IMR-90 (cell line): ENCODE data around the gene TNS1. TPM values are rescaled to one million over a fixed set of nuclear protein-coding genes. Genes with fewer than 3 reads are reported as not detected.

ENCODE experiments used
- ATAC-seq: fragments of 200-7000 bp; cut with Tn5 transposase; 2 replicates; pipeline ENCODE4 v1.9.1; 2020; ENCODE audit warnings: low read depth, mild to moderate bottlenecking, moderate library complexity
- BruUV-seq: library from RNA; stranded (reverse); fragments of 400-500 nt; replicated peaks from 2 replicates; lab custom pipeline; 2021; lab: Mats Ljungman, UMichigan
- CTCF ChIA-PET: fragments of 300-600 bp; formaldehyde crosslinking; extraction: SDS; loops from one replicate; lab custom pipeline; 2021; ENCODE audit warnings: antibody characterized with exemption; lab: Yijun Ruan, JAX
- POLR2A ChIA-PET: fragments of 300-600 bp; sonication (Branson Sonifier 250); formaldehyde crosslinking; loops from one replicate; lab custom pipeline; 2022; ENCODE audit warnings: antibody characterized with exemption; ENCODE audit not compliant: unreplicated experiment; lab: Charles Lee
- DNase-seq: peaks from one replicate; pipeline ENCODE4 v3.0.0; 2013
- H2AFZ ChIP-seq: replicated peaks from 2 replicates; pipeline ENCODE3; 2013; ENCODE audit warnings: low read length, mild to moderate bottlenecking; ENCODE audit not compliant: poor library complexity
- H2AK5ac ChIP-seq: 2 replicates; pipeline ENCODE4 v1.6.1; 2013; ENCODE audit warnings: low read depth, low read length, inconsistent platforms
- H2AK9ac ChIP-seq: replicated peaks from 2 replicates; pipeline ENCODE3; 2013; ENCODE audit warnings: mild to moderate bottlenecking, low read depth, low read length, moderate library complexity; ENCODE audit not compliant: poor library complexity
- H2BK120ac ChIP-seq: 2 replicates; pipeline ENCODE4 v1.6.1; 2013; ENCODE audit warnings: low read depth, low read length, inconsistent platforms
- H2BK15ac ChIP-seq: 3 replicates; pipeline ENCODE4 v1.6.1; 2013; ENCODE audit warnings: low read depth, low read length, inconsistent platforms
- H2BK20ac ChIP-seq: 2 replicates; pipeline ENCODE4 v1.6.1; 2013; ENCODE audit warnings: low read depth, mild to moderate bottlenecking, inconsistent platforms, low read length, moderate library complexity
- H2BK5ac ChIP-seq: 2 replicates; pipeline ENCODE4 v1.6.1; 2013; ENCODE audit warnings: mild to moderate bottlenecking, low read depth, low read length, inconsistent platforms; ENCODE audit not compliant: poor library complexity, severe bottlenecking
- H3K14ac ChIP-seq: replicated peaks from 2 replicates; pipeline ENCODE4 v1.6.1; 2013; ENCODE audit warnings: low read depth, low read length, inconsistent platforms
- H3K18ac ChIP-seq: 2 replicates; pipeline ENCODE4 v1.6.1; 2013; ENCODE audit warnings: low read depth, low read length, control low read depth
- H3K23ac ChIP-seq: 2 replicates; pipeline ENCODE4 v1.6.1; 2013; ENCODE audit warnings: low read depth, low read length, inconsistent platforms
- H3K27ac ChIP-seq: 2 replicates; pipeline ENCODE4 v1.5.1; 2013; ENCODE audit warnings: mild to moderate bottlenecking, control low read depth, low read length; ENCODE audit not compliant: insufficient read depth
- H3K27me3 ChIP-seq: 2 replicates; pipeline ENCODE4 v1.6.1; 2013; ENCODE audit warnings: low read length; ENCODE audit not compliant: control insufficient read depth, insufficient read depth
- H3K36me3 ChIP-seq: 2 replicates; pipeline ENCODE4 v1.6.1; 2013; ENCODE audit warnings: low read length, mixed read lengths; ENCODE audit not compliant: control insufficient read depth, insufficient read depth
- H3K4ac ChIP-seq: 2 replicates; pipeline ENCODE4 v1.6.1; 2013; ENCODE audit warnings: low read depth, low read length, inconsistent platforms
- H3K4me1 ChIP-seq: 2 replicates; pipeline ENCODE4 v1.6.1; 2013; ENCODE audit warnings: low read length, mixed read lengths; ENCODE audit not compliant: control insufficient read depth, insufficient read depth
- H3K4me2 ChIP-seq: 2 replicates; pipeline ENCODE4 v1.6.1; 2013; ENCODE audit warnings: low read depth, mild to moderate bottlenecking, control low read depth, low read length, moderate library complexity
- H3K4me3 ChIP-seq: 2 replicates; pipeline ENCODE4 v1.5.1; 2013; ENCODE audit warnings: low read depth, mild to moderate bottlenecking, control low read depth, low read length, moderate library complexity; ENCODE audit not compliant: insufficient read depth
- H3K56ac ChIP-seq: 2 replicates; pipeline ENCODE4 v1.6.1; 2013; ENCODE audit warnings: low read length, inconsistent platforms; ENCODE audit not compliant: insufficient read depth; ENCODE audit errors: extremely low read depth
- H3K79me1 ChIP-seq, 2 experiments: 2 replicates each; pipeline ENCODE4 v1.6.1; 2013; ENCODE audit warnings: low read length in 2 of 2, inconsistent platforms in 1 of 2, low read depth in 1 of 2
- H3K9ac ChIP-seq: 2 replicates; pipeline ENCODE4 v1.6.1; 2013; ENCODE audit warnings: low read depth, low read length, control low read depth
- H3K9me1 ChIP-seq: 2 replicates; pipeline ENCODE4 v1.6.1; 2013; ENCODE audit warnings: low read length, inconsistent platforms; ENCODE audit not compliant: insufficient read depth
- H3K9me3 ChIP-seq: 2 replicates; pipeline ENCODE4 v1.6.1; 2013; ENCODE audit warnings: low read length; ENCODE audit not compliant: control insufficient read depth, insufficient read depth
- H4K20me1 ChIP-seq: 2 replicates; pipeline ENCODE4 v1.6.1; 2013; ENCODE audit warnings: low read length, inconsistent platforms; ENCODE audit not compliant: insufficient read depth
- H4K5ac ChIP-seq: 2 replicates; pipeline ENCODE4 v1.6.1; 2013; ENCODE audit warnings: mild to moderate bottlenecking, low read depth, low read length, control low read depth
- H4K8ac ChIP-seq, 2 experiments: 2 replicates each; pipeline ENCODE4 v1.6.1; 2013; ENCODE audit warnings: low read depth in 2 of 2, low read length in 2 of 2, control low read depth in 1 of 2, inconsistent platforms in 1 of 2
- H4K91ac ChIP-seq: 2 replicates; pipeline ENCODE4 v1.6.1; 2013; ENCODE audit warnings: low read depth, low read length, inconsistent platforms; ENCODE audit not compliant: insufficient read depth
- BHLHE40 ChIP-seq: fragments of 150-350 bp; IDR thresholded peaks from 2 replicates; pipeline ENCODE4 v1.6.1; 2016; ENCODE audit warnings: mild to moderate bottlenecking, low read depth, low read length
- MAZ ChIP-seq: IDR thresholded peaks from 2 replicates; pipeline ENCODE4 v1.6.1; 2012; ENCODE audit warnings: low read depth, mild to moderate bottlenecking, low read length, improper control_type of control experiment, moderate library complexity, borderline replicate concordance
- POLR2A ChIP-seq: IDR thresholded peaks from 2 replicates; pipeline ENCODE4 v1.6.1; 2012; ENCODE audit warnings: mild to moderate bottlenecking, low read depth, low read length
- RAD21 ChIP-seq: IDR thresholded peaks from 2 replicates; pipeline ENCODE4 v1.6.1; 2012; ENCODE audit warnings: low read length, improper control_type of control experiment
- WGBS, 2 experiments: methylation state at CpG; one replicate each; pipeline versions ENCODE4 v1.1.5 to v1.1.7; 2013; ENCODE audit warnings: missing lambda C conversion rate in 2 of 2; ENCODE audit not compliant: insufficient read length in 1 of 2; ENCODE audit errors: extremely low coverage in 2 of 2; 5-methylcytosine and 5-hydroxymethylcytosine counted together
- dilution Hi-C: fragments of 300-500 bp; cut with HindIII; formaldehyde crosslinking; loops from one replicate; pipeline ENCODE4 v1.14.3; 2018; ENCODE audit warnings: low sequenced_read_pairs; ENCODE audit not compliant: unreplicated experiment
- in situ Hi-C: fragments of 300-500 bp; cut with MboI; formaldehyde crosslinking; loops from 3 replicates; pipeline ENCODE4 v1.14.3; 2019; ENCODE audit warnings: low sequenced_read_pairs, inconsistent platforms, mixed read lengths
- intact Hi-C: fragments of 100-400 bp; cut with micrococcal nuclease; formaldehyde crosslinking; loops from 2 replicates; pipeline ENCODE4 v1.10.0; 2022
- polyA plus RNA-seq, 3 experiments: library from polyadenylated mRNA; depleted of rRNA; stranded (reverse); fragments of >200 nt; gene quantifications; 2 replicates each; pipeline ENCODE4 v1.2.3, GENCODE V29; 2012; ENCODE audit warnings: low replicate concordance in 1 of 3
- total RNA-seq: library from RNA; depleted of rRNA; stranded (reverse); fragments of >200 nt; gene quantifications from 2 replicates; pipeline ENCODE4 v1.2.3, GENCODE V29; 2012

Gene TNS1
- total and polyA plus RNA-seq, 2 of the 4 experiments (the other 2 are of a cell fraction), result 41.1 to 45.2 TPM

DNA sequence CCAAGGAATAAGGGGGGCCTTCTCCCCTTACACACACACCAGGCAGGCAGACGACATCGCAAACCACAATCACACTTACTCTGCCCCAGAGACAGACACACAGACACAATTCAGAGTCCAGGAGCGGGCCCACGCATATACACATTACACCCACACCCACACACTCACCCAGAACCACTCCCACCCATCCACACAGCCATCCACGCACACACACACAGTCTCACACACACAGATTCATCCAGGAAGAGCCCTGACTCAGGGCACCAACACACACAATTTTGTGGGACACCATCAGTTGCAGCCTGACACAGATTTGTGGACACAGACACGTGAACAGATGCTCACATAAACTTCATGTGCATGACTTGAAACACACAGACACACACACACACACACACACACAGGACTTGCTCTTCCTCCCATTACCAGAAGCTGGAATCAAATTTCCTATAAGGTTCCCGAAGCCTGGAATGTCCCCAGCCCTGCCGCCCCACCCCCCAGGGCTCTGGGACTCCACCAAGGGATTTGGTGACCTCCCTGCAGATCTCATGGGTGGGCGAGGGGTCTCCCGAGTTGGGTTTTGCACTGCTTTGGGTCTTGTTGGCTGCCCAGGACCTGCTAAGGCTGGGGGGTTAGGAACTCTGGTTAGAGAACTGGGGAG, 23.5 kb downstream of the TNS1 start (continued):
- TF ChIP-seq BHLHE40 (no peak), RAD21 (no peak)

- no TSS peak for BruUV-seq
- H4K8ac ChIP-seq, result peak overlapping the region; percentile 38 to 79; a peak in 3 of 4 replicates
- in situ Hi-C loops (no loop called here), dilution Hi-C loops (no loop called here), intact Hi-C loops (no loop called here)
- peak overlapping the region; percentile 62 for H2BK120ac ChIP-seq
- peak overlapping the region; percentile 91 for H2AFZ ChIP-seq
- no peak overlapping the region; the same call in 1 of the 2 replicates for H3K14ac ChIP-seq
- no peak overlapping the region for H3K18ac ChIP-seq
- peak overlapping the region; percentile 16; the same call in 1 of the 2 replicates for H3K4me3 ChIP-seq
- H2BK5ac ChIP-seq, result no peak overlapping the region
- CTCF ChIA-PET, result no interaction called here
- H3K36me3 ChIP-seq, result peaks cover 30% of the 10 kb centered on the region; the same call in 1 of the 2 replicates
- no peaks in the 10 kb centered on the region for H3K27me3 ChIP-seq
- H2AK5ac ChIP-seq, result peak overlapping the region; percentile 92
- peak overlapping the region; percentile 94 for H2AK9ac ChIP-seq
- H3K9me3 ChIP-seq, result no peaks in the 10 kb centered on the region
- no peak overlapping the region for H2BK15ac ChIP-seq
- WGBS, 2 experiments, result 0% methylated on average over 2 of the region's 46 CpGs; no CpG with 5 or more reads in 1 of the 2 experiments
- H4K5ac ChIP-seq, result no peak overlapping the region
- H3K4ac ChIP-seq, result peak overlapping the region; percentile 78
- peaks cover 19% of the 10 kb centered on the region for H3K4me1 ChIP-seq
- peak overlapping the region; percentile 51; the same call in 1 of the 2 replicates for H3K27ac ChIP-seq
- ATAC-seq (peak; percentile 65), DNase-seq (no peak)
- peaks cover 18% of the 10 kb centered on the region; the same call in 1 of the 2 replicates for H3K9me1 ChIP-seq
- H3K23ac ChIP-seq, result no peak overlapping the region
- H3K56ac ChIP-seq, result no peak overlapping the region; the same call in 1 of the 2 replicates
- no peak overlapping the region for H2BK20ac ChIP-seq
- H4K91ac ChIP-seq, result peak overlapping the region; percentile 54
- TF ChIP-seq MAZ (peak; percentile 30; the same call in 1 of the 2 replicates), POLR2A (no peak)
- H3K9ac ChIP-seq, result peak overlapping the region; percentile 45
- H4K20me1 ChIP-seq, result peaks cover 14% of the 10 kb centered on the region; the same call in 1 of the 2 replicates
- POLR2A ChIA-PET, result no interaction called here
- peak overlapping the region; percentile 75 for H3K4me2 ChIP-seq
- peaks cover 21 to 60% of the 10 kb centered on the region in 2 experiments; a peak in 3 of 4 replicates for H3K79me1 ChIP-seq
Measured at GRCh38 chr2:217978536-217979150, 24.2 kb downstream of the TNS1 start.
